GM12878 (cell line): ENCODE results near the gene SEC11C. TPM values are rescaled to one million over a fixed set of nuclear protein-coding genes. Genes with fewer than 3 reads are reported as not detected.

Source experiments
- ATAC-seq: fragments of 200-7000 bp; cut with Tn5 transposase; 3 replicates; pipeline ENCODE4 v1.9.1; 2020; ENCODE audit warnings: mild to moderate bottlenecking, moderate library complexity
- BruUV-seq: library from RNA; stranded (reverse); fragments of 400-500 nt; replicated peaks from 2 replicates; lab custom pipeline; 2021; lab: Mats Ljungman, UMichigan
- CTCF ChIA-PET: fragments of 300-600 bp; sonication (Branson Sonifier 250); formaldehyde crosslinking; extraction: SDS; loops from one replicate; lab custom pipeline; 2021; ENCODE audit warnings: inconsistent platforms; lab: Yijun Ruan, JAX
- POLR2A ChIA-PET: fragments of 350-600 bp; formaldehyde crosslinking; extraction: SDS; loops from one replicate; lab custom pipeline; 2021; ENCODE audit warnings: inconsistent platforms; lab: Charles Lee
- RAD21 ChIA-PET: fragments of 300-600 bp; sonication (Branson Sonifier 250); formaldehyde crosslinking; loops from one replicate; lab custom pipeline; 2023; ENCODE audit warnings: antibody characterized with exemption; ENCODE audit not compliant: unreplicated experiment; lab: Charles Lee
- SMC1A ChIA-PET: fragments of 300-600 bp; sonication (Branson Sonifier 250); formaldehyde crosslinking; loops from one replicate; lab custom pipeline; 2023; ENCODE audit not compliant: unreplicated experiment, uncharacterized antibody; lab: Charles Lee
- DNase-seq: peaks from one replicate; pipeline ENCODE4 v3.0.0-alpha.2; 2011; ENCODE audit warnings: low read depth, low spot score
- FAIRE-seq: peaks from 3 replicates; lab custom pipeline; 2011; peaks lifted over from hg19 to GRCh38; lab: Jason Lieb, UNC
- H2AFZ ChIP-seq: 2 replicates; pipeline ENCODE4 v1.6.0; 2011; ENCODE audit warnings: low read depth, low read length, control low read depth; ENCODE audit not compliant: control insufficient read depth
- H3K27ac ChIP-seq: 2 replicates; pipeline ENCODE4 v1.5.1; 2011; ENCODE audit warnings: control low read depth; ENCODE audit not compliant: control insufficient read depth, insufficient read depth
- H3K27me3 ChIP-seq, 2 experiments: replicated peaks in 1 of 2; 2 replicates each; pipeline versions ENCODE4 v1.6.0 to v1.6.1; 2011; ENCODE audit warnings: low read length in 1 of 2; ENCODE audit not compliant: control insufficient read depth in 2 of 2, insufficient read depth in 2 of 2
- H3K36me3 ChIP-seq, 2 experiments: 2 replicates each; pipeline ENCODE4 v1.5.1; 2011; ENCODE audit warnings: low read length in 1 of 2; ENCODE audit not compliant: control insufficient read depth in 2 of 2, insufficient read depth in 2 of 2
- H3K4me1 ChIP-seq: 2 replicates; pipeline ENCODE4 v1.6.1; 2011; ENCODE audit warnings: mild to moderate bottlenecking, low read length, moderate library complexity, mixed read lengths; ENCODE audit not compliant: control insufficient read depth, insufficient read depth
- H3K4me2 ChIP-seq: 2 replicates; pipeline ENCODE4 v1.6.0; 2011; ENCODE audit warnings: control low read depth; ENCODE audit not compliant: control insufficient read depth, insufficient read depth
- H3K4me3 ChIP-seq: fragments of 200-600 bp; sonication (generic); 2 replicates; pipeline ENCODE4 v1.5.1; 2016
- H3K79me2 ChIP-seq: 2 replicates; pipeline ENCODE4 v1.6.0; 2011; ENCODE audit warnings: low read length; ENCODE audit not compliant: control insufficient read depth, insufficient read depth
- H3K9ac ChIP-seq: 2 replicates; pipeline ENCODE4 v1.8.0; 2011; ENCODE audit warnings: low read length, control low read depth, mixed read lengths; ENCODE audit not compliant: control insufficient read depth, insufficient read depth
- H3K9me3 ChIP-seq: replicated peaks from 3 replicates; pipeline ENCODE4 v1.5.1; 2011; ENCODE audit warnings: mild to moderate bottlenecking, low read length; ENCODE audit not compliant: control insufficient read depth, insufficient read depth
- H4K20me1 ChIP-seq: 2 replicates; pipeline ENCODE4 v1.6.0; 2011; ENCODE audit not compliant: control insufficient read depth, insufficient read depth
- BRCA1 ChIP-seq: IDR thresholded peaks from 2 replicates; pipeline ENCODE4 v1.6.1; 2011; ENCODE audit warnings: low read depth, low read length, improper control_type of control experiment
- POU2F2 ChIP-seq: IDR thresholded peaks from 3 replicates; pipeline ENCODE4 v1.6.1; 2011; ENCODE audit warnings: low read depth, mild to moderate bottlenecking, low read length, borderline replicate concordance
- SPI1 ChIP-seq: IDR thresholded peaks from 2 replicates; pipeline ENCODE4 v1.6.1; 2011; ENCODE audit warnings: low read depth, mild to moderate bottlenecking, low read length, moderate library complexity, borderline replicate concordance; ENCODE audit not compliant: insufficient read depth
- WRNIP1 ChIP-seq: IDR thresholded peaks from 2 replicates; pipeline ENCODE4 v1.6.1; 2011; ENCODE audit warnings: low read depth, low read length, improper control_type of control experiment, borderline replicate concordance
- ZBTB4 ChIP-seq: fragments of 450-650 bp; formaldehyde crosslinking; IDR thresholded peaks from 2 replicates; pipeline ENCODE4 v1.4.0; 2022; ENCODE audit warnings: mild to moderate bottlenecking, moderate library complexity
- WGBS: methylation state at CpG from one replicate; pipeline ENCODE4 v1.1.6; 2016; ENCODE audit warnings: low lambda C conversion rate; ENCODE audit not compliant: insufficient replicate concordance, insufficient coverage; ENCODE audit errors: missing lambda C conversion rate; 5-methylcytosine and 5-hydroxymethylcytosine counted together
- in situ Hi-C: fragments of 300-500 bp; cut with MboI; formaldehyde crosslinking; loops from 9 replicates; pipeline ENCODE4 v1.14.3; 2018; ENCODE audit warnings: mixed read lengths
- intact Hi-C: fragments of 100-400 bp; cut with micrococcal nuclease; formaldehyde crosslinking; loops from one replicate; pipeline ENCODE4 v1.14.2; 2022; ENCODE audit not compliant: unreplicated experiment
- polyA plus RNA-seq, 11 experiments: library from polyadenylated mRNA; depleted of rRNA in 4 of 11; unstranded in 6 of 11; stranded (reverse) in 5 of 11; fragments of >200 nt; fragmentation: Nextera tagmentation in 4 of 11; fragmentation: Illumina TruSeq in 1 of 11; extraction: Ambion mirVana in 4 of 11; extraction: Trizol in 1 of 11; gene quantifications; 1 replicate in 1 of 11; 2 replicates in 10 of 11; pipeline versions ENCODE4 v1.2.1 to v1.2.3, GENCODE V29; 2011 to 2016; ENCODE audit warnings: inconsistent platforms in 2 of 11, missing spikeins in 2 of 11, low read depth in 1 of 11
- total RNA-seq, 4 experiments: library from RNA; depleted of rRNA in 3 of 4; stranded (reverse); fragments of >200 nt in 3 of 4; fragmentation: Illumina TruSeq in 1 of 4; extraction: Trizol in 1 of 4; gene quantifications; 2 replicates each; pipeline versions ENCODE4 v1.2.1 to v1.2.3, GENCODE V29; 2013 to 2021
- TF ChIP-seq, protein P1 (sequence below): fragments of 450-650 bp; IDR thresholded peaks from 2 replicates; pipeline ENCODE4 v1.6.1; 2017; ENCODE audit warnings: antibody characterized with exemption, mild to moderate bottlenecking, moderate library complexity

Gene SEC11C
- total and polyA plus RNA-seq, 10 of the 15 experiments (the other 5 are each of a cell fraction or from before 2014, with no cell fraction given): 124 to 649 (median 211) TPM

GRCh38 chr18:59197636-59198035, 58.0 kb downstream of the SEC11C start:
- Histone ChIP-seq H3K4me2 (no peak overlapping the region), H3K79me2 (no peaks in the 10 kb centered on the region), H3K4me1 (no peaks in the 10 kb centered on the region), H3K4me3 (no peak overlapping the region), H3K27ac (no peak overlapping the region), H3K27me3 (peaks cover 0 to 3% of the 10 kb centered on the region in 2 experiments; a peak in 2 of 4 replicates), H2AFZ (no peak overlapping the region), H3K9ac (no peak overlapping the region), H3K36me3 (no peaks in the 10 kb centered on the region), H4K20me1 (no peaks in the 10 kb centered on the region), H3K9me3 (no peaks in the 10 kb centered on the region)
- CTCF ChIA-PET: no interaction called here
- no peak for FAIRE-seq
- no peak for DNase-seq
- intact Hi-C loops (no loop called here), in situ Hi-C loops (no loop called here)
- BruUV-seq: no TSS peak
- SMC1A ChIA-PET: interaction anchor here (1.4 kb wide), 1 partner anchor 18 kb away, joined by 4 read pairs; no protein-coding TSS in a partner anchor
- ATAC-seq: no peak
- TF ChIP-seq BRCA1: no peak
- TF ChIP-seq, protein P1, sequence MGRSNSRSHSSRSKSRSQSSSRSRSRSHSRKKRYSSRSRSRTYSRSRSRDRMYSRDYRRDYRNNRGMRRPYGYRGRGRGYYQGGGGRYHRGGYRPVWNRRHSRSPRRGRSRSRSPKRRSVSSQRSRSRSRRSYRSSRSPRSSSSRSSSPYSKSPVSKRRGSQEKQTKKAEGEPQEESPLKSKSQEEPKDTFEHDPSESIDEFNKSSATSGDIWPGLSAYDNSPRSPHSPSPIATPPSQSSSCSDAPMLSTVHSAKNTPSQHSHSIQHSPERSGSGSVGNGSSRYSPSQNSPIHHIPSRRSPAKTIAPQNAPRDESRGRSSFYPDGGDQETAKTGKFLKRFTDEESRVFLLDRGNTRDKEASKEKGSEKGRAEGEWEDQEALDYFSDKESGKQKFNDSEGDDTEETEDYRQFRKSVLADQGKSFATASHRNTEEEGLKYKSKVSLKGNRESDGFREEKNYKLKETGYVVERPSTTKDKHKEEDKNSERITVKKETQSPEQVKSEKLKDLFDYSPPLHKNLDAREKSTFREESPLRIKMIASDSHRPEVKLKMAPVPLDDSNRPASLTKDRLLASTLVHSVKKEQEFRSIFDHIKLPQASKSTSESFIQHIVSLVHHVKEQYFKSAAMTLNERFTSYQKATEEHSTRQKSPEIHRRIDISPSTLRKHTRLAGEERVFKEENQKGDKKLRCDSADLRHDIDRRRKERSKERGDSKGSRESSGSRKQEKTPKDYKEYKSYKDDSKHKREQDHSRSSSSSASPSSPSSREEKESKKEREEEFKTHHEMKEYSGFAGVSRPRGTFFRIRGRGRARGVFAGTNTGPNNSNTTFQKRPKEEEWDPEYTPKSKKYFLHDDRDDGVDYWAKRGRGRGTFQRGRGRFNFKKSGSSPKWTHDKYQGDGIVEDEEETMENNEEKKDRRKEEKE: no peak
- no peak for TF ChIP-seq POU2F2
- no peak for TF ChIP-seq WRNIP1
- POLR2A ChIA-PET: no interaction called here
- RAD21 ChIA-PET: no interaction called here
- 0% methylated on average over 2 of the region's 2 CpGs for WGBS

DNA sequence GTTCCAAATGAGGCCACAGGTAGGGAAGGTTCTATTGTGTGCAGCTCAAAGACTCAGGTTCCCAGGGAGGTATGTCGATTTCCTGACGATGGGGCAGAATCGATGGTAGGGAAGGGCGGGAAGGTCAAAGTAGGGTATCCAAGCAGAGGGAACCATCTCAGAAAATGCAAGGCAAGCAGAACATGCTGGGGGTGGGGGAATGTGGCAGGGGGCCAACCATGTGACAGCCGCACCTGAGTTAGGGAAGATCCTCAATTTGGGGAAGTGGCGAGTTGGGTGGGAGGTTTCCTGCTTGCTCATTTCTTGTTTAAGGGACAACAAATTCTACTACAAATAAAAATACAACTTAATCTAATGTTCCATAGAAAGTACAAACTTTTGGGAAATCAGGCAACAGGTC, 58.5 kb downstream of the SEC11C start:
- intact Hi-C loops: no loop called here
- FAIRE-seq (no peak), ATAC-seq (no peak), DNase-seq (no peak)
- Histone ChIP-seq H3K27ac (no peak overlapping the region), H3K9ac (no peak overlapping the region), H3K9me3 (no peaks in the 10 kb centered on the region), H3K4me1 (no peaks in the 10 kb centered on the region), H3K27me3 (peaks cover 0 to 3% of the 10 kb centered on the region in 2 experiments; a peak in 2 of 4 replicates), H2AFZ (no peak overlapping the region), H3K79me2 (no peaks in the 10 kb centered on the region), H3K36me3 (no peaks in the 10 kb centered on the region), H3K4me3 (no peak overlapping the region), H3K4me2 (no peak overlapping the region), H4K20me1 (no peaks in the 10 kb centered on the region)
- CTCF ChIA-PET: no interaction called here
- POLR2A ChIA-PET: no interaction called here
- no TSS peak for BruUV-seq
- in situ Hi-C loops: no loop called here
- 44% methylated on average over 6 of the region's 6 CpGs for WGBS
- SMC1A ChIA-PET: interaction anchor here (1.4 kb wide), 1 partner anchor 18 kb away, joined by 4 read pairs; no protein-coding TSS in a partner anchor
- RAD21 ChIA-PET: no interaction called here
- TF ChIP-seq, protein P1: no peak
- TF ChIP-seq SPI1 (peak; percentile 37; the same call in 1 of the 2 replicates), ZBTB4 (CRISPR knock-in tag) (no peak)
- TF ChIP-seq, all 136 proteins: peak for 1
